ENCODE results near the gene TGFBR3L. TPM values are rescaled to one million over a fixed set of nuclear protein-coding genes. Genes with fewer than 3 reads are reported as not detected.

Gene TGFBR3L
- total and polyA plus RNA-seq, 2 of the 13 experiments (the other 11 are each of a cell fraction or from before 2014, with no cell fraction given): 0.20 to 1.0 TPM

DNA sequence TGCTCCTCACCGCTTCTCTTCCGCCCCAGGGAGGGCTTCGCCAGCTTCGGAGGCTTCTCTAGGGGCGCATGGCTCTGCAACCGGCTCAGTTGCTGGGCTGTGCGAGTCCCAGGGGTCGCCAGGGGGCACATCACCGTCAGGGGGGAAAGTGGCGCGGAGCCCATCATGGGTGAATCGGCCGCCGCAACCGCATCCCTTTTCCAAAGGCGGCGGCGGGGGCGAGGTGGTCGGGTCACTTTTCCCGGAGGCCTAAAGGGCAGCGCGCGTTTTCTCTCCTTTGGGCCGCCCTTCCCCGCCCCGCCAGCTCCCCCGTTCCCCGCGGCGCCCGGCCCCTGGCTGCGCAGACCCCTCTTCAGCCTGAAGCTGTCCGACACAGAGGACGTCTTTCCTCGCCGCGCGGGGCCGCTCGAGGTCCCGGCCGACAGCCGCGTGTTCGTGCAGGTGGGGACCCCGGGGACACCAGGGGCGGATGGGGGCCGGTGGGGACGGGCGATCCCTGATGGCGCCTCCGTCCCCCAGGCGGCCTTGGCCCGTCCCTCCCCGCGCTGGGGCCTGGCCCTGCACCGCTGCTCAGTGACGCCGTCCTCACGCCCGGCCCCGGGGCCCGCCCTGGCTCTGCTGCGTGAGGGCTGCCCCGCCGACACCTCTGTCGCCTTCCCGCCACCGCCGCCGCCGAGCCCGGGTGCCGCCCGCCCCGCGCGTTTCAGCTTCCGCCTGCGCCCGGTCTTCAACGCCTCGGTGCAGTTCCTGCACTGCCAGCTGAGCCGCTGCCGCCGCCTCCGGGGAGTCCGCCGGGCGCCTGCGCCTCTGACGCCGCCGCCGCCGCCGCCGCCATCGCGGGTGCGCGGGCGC, 1.7 kb downstream of the TGFBR3L start (continued):
- TF ChIP-seq MTERF4 (CRISPR knock-in tag; IDR thresholded peaks at IDR 0.05) (peak; percentile 48; the same call in 1 of the 2 replicates), ZNF574 (CRISPR knock-in tag; IDR thresholded peaks at IDR 0.05) (peak; percentile 19; the same call in 1 of the 2 replicates), CENPT (CRISPR knock-in tag; IDR thresholded peaks at IDR 0.05; ENCODE audit: low read depth) (0 out of 2 replicates have a peak, but pooled peaks have one; percentile 64), CCDC6 (CRISPR knock-in tag; IDR thresholded peaks at IDR 0.05) (0 out of 2 replicates have a peak, but pooled peaks have one; percentile 38), THYN1 (CRISPR knock-in tag; IDR thresholded peaks at IDR 0.05; ENCODE audit: borderline replicate concordance, low read depth) (no peak), ZNF570 (CRISPR knock-in tag; IDR thresholded peaks at IDR 0.05; ENCODE audit: borderline replicate concordance) (0 out of 2 replicates have a peak, but pooled peaks have one; percentile 45), YY1 (IDR thresholded peaks at IDR 0.05; ENCODE audit: insufficient read depth, insufficient replicate concordance, low read depth, low read length) (peak; percentile 75), TFDP1 (CRISPR knock-in tag; IDR thresholded peaks at IDR 0.05; ENCODE audit: borderline replicate concordance) (peak; percentile 83; the same call in 1 of the 2 replicates), PRMT3 (CRISPR knock-in tag; IDR thresholded peaks at IDR 0.05; ENCODE audit: borderline replicate concordance, low read depth) (peak; percentile 69; the same call in 1 of the 2 replicates), ZNF556 (CRISPR knock-in tag; IDR thresholded peaks at IDR 0.05; ENCODE audit: borderline replicate concordance) (peak; percentile 70; the same call in 1 of the 2 replicates), KDM2A (CRISPR knock-in tag; IDR thresholded peaks at IDR 0.05; ENCODE audit: borderline replicate concordance, low read depth) (peak; percentile 92), YEATS4 (CRISPR knock-in tag; IDR thresholded peaks at IDR 0.05; ENCODE audit: borderline replicate concordance) (peak; percentile 70), TBX2 (CRISPR knock-in tag; IDR thresholded peaks at IDR 0.05; ENCODE audit: borderline replicate concordance) (peak; percentile 53; the same call in 1 of the 2 replicates)
- TF ChIP-seq, protein P1, sequence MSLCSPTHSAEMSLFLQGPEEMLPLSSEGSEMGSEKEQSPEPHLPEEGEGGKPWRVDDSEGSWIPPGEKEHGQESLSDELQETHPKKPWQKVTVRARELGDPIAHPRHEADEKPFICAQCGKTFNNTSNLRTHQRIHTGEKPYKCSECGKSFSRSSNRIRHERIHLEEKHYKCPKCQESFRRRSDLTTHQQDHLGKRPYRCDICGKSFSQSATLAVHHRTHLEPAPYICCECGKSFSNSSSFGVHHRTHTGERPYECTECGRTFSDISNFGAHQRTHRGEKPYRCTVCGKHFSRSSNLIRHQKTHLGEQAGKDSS (CRISPR knock-in tag; IDR thresholded peaks at IDR 0.05; ENCODE audit: borderline replicate concordance, low read depth): 0 out of 2 replicates have a peak, but pooled peaks have one; percentile 22
- TF ChIP-seq, protein P2, sequence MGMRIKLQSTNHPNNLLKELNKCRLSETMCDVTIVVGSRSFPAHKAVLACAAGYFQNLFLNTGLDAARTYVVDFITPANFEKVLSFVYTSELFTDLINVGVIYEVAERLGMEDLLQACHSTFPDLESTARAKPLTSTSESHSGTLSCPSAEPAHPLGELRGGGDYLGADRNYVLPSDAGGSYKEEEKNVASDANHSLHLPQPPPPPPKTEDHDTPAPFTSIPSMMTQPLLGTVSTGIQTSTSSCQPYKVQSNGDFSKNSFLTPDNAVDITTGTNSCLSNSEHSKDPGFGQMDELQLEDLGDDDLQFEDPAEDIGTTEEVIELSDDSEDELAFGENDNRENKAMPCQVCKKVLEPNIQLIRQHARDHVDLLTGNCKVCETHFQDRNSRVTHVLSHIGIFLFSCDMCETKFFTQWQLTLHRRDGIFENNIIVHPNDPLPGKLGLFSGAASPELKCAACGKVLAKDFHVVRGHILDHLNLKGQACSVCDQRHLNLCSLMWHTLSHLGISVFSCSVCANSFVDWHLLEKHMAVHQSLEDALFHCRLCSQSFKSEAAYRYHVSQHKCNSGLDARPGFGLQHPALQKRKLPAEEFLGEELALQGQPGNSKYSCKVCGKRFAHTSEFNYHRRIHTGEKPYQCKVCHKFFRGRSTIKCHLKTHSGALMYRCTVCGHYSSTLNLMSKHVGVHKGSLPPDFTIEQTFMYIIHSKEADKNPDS (CRISPR knock-in tag; IDR thresholded peaks at IDR 0.05): 0 out of 2 replicates have a peak, but pooled peaks have one; percentile 16

All from HepG2 (cell line).